Frontal cortex (tissue), 4 donors: ENCODE results near the gene CTNNBL1. TPM values are rescaled to one million over a fixed set of nuclear protein-coding genes. Genes with fewer than 3 reads are reported as not detected.

Source experiments
- DNase-seq, 2 donors: peaks; one replicate each; pipeline ENCODE4 v3.0.0; 2012; ENCODE audit warnings: low spot score in 2 of 2
- FAIRE-seq: peaks from 2 replicates; lab custom pipeline; 2012; peaks lifted over from hg19 to GRCh38; lab: Jason Lieb, UNC
- total RNA-seq: library from RNA; depleted of rRNA; stranded (reverse); fragments of >200 nt; gene quantifications from one replicate; pipeline ENCODE4 v1.2.3, GENCODE V29; 2014
- donor health status: control.
- donor health status: control.
- donor health status: control.

The CTNNBL1 gene
- total RNA-seq, 1 donor from 2014 or later: 61.1 TPM

DNA sequence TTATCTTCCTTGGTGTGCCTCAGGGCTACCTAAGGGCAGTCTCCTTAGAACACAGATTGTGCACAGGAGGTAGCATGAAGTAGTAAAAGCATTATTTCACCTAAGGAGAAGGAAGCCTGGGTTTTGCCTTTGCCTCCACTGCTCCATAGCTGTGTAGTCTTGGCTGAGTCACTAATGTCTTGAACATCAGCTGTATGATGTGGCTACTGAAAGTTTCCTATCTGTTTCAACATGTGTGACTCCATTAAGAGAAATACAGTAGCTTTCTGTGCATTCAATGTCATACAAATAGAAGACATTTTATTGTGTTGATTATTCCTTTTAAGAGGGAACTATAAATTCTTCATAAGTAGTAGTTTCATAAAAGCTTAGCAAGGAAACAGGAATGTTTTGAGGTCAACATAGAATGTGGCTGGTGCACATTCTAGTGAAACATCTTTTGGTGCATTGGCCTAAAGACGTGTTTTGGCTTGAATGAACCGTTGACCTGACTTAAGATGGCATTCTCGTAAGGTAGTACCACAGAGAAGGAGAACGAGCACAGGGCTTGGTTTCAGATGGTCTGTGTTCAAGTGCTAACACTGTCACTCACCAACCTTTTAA lies 70.6 kb downstream of the CTNNBL1 start:
- FAIRE-seq (no peak), DNase-seq (no peak)

DNA sequence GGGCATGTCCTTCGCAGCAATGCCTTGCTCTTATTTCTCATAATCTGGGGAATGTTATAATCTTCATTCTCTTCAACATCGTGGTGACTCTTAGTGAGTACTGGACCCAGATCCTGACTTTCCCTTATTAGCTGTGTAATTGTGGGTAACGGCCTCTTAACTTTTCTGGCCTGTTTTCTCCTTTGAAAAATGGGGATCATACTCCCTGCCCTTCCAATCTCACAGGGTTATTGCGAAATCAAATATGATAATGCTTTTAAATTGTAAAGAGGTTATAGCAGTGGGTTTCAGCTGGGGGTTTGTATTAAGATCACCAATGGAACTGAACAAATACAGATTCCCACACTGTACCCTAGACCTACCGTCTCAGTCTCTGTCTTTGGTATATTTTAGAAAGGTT lies 77.1 kb downstream of the CTNNBL1 start:
- FAIRE-seq (no peak), DNase-seq (no peak)

DNA sequence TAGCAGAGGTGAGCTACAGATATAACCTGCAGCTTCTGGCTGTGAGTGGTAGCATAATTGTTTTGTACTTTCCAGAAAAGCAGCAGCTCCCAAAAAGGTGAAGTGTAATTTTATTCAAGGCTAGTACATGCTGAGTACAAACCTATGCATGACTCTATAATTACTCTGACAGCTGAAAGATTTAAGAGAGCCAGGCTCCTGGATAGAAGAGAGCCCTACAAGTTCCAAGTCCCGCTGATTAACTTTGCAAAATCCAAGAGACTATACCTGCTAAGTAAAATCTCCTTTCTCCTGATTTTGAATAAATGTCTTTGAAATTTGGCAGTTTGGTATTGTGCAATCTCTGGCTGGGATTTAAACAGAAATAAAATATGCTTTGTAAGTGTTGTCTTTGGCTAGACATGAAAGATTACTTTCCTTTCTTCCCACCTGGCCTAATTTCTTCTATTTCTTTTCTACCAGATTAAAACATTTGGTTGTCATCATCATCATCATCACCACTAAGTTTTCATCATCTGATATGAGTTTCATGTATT lies 79.5 kb downstream of the CTNNBL1 start:
- DNase-seq (no peak), FAIRE-seq (no peak)

DNA sequence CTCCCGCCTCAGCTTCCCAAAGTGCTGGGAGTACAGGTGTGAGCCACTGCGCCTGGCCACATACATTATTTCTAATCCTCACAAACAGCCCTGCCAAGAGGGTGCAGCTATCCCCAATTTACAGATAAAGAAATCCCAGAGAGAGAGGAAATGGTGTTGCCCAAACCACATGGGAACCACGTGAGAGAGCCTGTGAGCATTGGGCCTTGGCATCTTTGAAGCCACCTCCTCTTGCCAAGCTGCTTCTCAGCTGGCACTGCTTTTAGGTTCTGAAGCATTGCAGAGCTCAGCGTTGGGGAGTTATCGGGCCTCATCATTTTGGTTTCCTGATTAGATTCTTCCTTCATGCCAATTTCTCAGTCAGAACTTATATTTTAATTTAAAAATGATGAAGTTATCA lies 80.3 kb downstream of the CTNNBL1 start:
- FAIRE-seq (no peak), DNase-seq (no peak)

DNA sequence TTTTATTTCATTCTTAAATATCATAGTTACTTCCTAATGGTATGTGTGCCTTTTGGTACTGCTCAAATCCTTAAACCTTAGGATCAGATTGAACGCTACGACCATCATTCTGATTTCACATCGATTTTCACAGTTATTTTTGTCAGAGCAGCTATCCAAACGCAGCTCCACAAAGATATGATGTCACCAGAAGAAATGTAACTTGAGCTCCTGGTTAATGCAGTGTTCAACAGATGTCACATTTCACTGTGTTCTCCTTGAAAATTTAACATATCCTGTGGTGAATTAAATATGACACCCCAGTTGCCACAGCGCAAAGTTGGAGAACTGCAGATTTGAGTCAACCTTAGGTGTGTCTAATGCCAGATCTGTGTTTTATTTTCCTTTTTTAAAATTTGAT lies 81.4 kb downstream of the CTNNBL1 start:
- no peak for DNase-seq
- no peak for FAIRE-seq

DNA sequence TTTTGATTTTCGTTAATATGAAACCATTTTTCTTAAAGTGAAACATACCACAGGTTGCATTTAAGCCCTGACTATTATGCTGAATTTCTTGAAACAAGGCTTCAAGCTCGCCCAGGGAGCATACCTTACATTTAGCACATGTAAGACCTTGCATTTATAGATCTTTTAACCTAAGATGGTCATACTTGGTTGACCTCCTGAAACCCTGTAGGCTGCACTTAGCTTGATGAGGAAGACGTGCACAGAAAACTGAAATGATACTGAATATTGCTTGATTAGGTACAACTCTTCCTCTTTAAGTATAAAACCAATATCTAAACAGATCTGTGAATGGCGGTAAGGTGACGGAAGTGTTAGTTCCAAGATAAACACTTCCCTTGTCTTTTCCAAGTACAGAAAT lies 82.2 kb downstream of the CTNNBL1 start:
- FAIRE-seq (no peak), DNase-seq (no peak)

DNA sequence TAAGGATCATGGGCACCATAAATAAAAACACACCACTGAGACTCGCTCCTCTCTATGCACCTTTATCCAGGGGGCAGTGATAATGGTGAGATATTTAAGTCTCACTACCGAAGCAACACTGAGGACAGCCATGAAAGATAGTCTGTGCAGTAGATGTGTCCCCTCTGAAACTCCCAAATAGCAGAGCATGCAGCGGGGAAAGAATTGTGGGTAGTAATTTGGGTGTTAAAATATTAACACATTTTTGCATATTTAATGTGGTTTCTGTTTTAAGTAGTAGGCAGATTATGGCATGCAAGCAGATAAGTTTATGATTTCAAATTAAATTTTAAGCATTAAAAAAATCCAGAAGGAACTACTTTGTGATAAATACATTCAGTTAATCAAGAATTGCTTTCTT lies 82.7 kb downstream of the CTNNBL1 start:
- FAIRE-seq (no peak), DNase-seq (no peak)

DNA sequence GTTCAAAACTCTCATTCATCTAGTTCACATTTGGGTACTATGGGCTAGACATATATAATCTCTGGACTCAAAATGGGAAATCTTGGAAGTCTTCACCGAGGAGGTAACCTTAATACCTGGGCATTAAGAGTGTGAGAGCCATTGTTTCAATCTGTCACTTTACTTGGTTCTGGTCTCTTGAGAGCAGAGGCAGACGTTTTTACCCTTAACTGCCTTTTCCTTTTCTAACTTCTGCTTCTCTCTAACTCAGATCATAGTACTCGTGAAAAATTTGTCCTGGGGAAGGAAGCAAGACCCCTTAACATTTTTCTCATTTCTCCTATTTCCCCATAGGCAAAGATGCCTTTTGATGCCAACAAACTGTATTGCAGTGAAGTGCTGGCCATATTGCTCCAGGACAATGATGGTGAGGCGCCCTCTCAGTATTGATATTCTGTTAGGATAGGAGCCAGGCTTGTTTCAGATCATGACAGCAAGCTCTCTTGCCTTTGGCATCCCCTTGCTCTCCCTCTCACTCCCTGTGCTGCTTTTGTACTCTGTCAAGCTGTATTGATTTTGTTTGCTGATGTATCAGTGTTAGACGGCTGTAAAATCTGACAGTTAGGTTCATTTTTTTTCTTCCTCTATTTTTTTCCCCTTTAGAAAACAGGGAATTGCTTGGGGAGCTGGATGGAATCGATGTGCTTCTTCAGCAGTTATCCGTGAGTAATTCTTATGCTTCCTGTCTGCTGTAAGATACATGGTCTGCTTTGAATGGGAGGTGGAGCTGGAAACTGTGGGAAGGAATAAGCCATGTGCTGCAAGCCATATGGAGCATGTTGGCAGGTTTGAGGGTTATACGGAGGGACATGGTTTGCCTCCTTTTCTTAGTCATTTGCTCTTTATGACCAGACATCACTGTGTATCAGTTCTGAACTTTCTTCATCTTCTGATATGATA lies 83.5 kb downstream of the CTNNBL1 start:
- FAIRE-seq (no peak), DNase-seq (no peak)

DNA sequence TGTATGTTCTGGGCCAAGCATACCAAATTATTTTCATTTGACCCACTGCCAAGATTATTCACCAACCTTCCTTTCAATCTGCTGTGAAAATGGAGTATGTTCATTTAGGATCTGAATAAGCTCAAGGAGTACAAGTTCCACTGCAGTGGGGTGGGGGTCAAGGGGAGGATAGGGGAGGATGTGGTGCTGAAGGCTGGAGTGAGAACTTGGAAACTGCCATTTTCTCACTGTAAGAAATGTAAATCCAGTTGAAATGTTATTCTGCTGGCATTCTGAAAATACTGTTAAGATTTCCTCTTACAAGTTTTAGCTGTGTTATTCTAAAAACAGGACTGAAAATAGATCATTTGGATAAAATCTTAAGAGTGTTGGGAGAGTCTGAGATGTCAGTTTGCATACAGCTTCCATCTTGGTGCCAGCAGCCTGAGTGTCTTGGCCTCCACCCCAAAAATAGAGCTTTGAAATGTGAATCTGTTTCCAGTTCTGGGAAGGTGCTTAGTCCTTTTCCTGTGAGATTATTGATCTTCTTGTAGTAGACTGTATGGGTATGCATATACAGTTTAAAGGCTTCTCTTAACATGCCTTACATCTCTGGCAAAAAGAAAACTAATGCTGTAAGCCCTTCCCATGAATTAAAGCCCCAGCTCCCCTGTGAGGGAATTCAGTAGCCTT lies 84.3 kb downstream of the CTNNBL1 start:
- FAIRE-seq (no peak), DNase-seq (no peak)

DNA sequence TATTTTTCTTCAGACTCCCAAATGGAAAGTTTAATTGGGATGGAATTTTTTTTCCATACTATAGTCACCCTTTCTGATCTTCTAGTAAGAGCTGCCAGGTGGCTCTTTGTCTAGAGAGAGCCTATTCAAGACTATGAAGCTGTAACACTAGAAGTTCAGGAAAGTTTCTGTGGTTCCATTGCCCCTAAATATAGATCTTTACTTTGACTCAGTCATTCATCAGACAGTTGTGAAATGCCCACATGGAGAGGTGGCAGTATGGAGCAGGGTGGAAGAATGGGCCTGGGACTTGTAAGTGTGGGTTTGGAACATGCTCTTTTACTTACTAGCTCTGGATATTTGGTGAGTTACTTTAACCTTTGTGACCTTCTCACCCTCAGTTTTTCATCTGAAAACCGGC lies 87.8 kb downstream of the CTNNBL1 start:
- no peak for DNase-seq
- no peak for FAIRE-seq

DNA sequence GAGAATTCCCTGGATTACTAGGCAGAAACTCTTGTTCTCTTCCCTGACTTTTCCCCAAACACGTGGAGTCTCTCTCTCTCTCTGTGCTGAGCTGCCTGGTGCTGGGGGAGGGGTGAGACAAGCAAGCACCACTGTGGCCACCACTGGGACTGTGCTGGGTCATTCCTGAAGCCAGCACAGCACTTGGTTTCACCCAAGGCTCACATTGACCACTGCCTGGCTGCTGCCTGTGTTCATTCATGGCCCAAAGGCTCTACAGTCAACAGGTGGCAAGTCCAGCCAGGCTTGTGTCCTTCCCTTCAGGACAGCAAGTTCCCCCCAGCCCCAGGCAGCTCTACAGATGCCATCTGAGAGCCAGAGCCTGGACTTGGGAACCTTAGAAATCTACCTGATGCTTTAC lies 92.2 kb downstream of the CTNNBL1 start:
- DNase-seq (no peak), FAIRE-seq (no peak)

DNA sequence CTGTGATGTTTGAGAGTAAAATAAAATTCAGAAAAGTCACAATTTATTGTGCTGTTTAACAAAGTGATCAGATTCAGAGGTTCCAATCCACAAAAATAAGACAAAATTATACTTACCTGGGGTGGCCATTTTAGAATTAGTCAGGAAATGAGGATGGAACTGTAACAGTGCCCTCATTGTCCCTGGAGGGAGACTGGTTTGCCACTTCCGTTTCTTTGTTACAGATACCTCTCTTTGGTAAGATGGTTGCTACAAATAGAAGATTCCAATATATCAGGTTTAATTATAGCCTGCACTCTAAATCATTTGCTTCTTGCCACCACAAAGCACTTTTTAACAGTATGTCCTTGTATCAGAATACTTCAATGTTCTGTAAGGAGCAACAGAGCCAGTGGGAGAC lies 95.6 kb downstream of the CTNNBL1 start:
- FAIRE-seq: no peak
- DNase-seq: no peak

DNA sequence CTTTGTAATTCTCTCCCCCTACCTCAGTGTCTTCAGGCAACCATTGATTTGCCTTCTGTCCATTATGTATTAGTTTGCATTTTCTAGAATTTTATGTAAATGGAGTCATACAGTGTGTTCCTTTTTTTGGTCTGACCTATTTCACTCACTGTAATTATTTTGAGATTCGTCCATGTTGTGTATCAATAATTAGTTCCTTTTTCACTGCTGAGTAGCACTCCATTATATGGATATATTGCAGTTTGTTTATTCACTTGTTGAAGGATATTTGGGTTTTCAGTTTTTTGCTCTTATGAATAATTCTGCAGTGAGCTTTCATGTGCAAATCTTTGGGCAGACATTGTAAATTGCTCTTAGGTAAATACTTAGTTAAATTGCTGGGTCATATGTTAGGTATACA lies 97.1 kb downstream of the CTNNBL1 start:
- FAIRE-seq: no peak
- no peak for DNase-seq

DNA sequence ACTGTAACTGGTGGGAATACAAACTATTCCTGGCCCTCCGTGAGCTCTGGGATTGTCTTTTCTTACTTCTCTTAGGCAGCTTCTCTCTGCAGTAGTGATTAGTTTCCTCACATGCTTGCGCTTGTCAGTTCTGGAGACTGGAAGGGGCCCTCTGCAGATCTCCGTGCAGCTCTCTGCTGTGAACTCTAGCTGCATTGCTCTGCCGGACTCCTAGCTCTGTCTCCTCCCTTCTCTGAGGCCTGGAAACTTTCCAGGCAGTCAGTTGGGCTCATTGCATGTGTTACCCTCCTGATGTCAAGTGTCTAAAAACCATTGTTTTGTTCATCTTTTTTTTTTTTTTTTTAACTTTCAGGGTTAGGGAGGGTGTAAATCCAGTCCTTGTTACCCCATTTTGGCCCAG lies 102.3 kb downstream of the CTNNBL1 start:
- no peak for DNase-seq
- FAIRE-seq: no peak

DNA sequence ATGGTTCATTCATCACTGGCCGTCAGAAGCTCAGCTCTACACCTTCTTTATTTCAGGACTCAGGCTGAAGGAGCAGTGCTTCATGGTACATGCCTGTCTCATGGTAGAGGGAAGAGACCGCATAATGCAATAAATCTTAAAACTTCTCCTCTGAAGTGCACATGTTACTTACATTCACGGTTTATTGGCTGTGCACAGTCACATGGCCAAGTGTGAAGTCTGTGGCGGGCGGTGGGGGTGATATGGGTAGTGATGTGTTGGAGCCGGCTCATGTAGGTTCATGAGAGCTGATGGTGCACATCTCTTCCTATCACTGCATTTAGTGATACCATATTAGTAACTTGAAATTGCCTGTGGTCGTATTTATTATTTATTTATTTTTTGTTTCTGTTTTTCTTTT lies 102.9 kb downstream of the CTNNBL1 start:
- no peak for FAIRE-seq

DNA sequence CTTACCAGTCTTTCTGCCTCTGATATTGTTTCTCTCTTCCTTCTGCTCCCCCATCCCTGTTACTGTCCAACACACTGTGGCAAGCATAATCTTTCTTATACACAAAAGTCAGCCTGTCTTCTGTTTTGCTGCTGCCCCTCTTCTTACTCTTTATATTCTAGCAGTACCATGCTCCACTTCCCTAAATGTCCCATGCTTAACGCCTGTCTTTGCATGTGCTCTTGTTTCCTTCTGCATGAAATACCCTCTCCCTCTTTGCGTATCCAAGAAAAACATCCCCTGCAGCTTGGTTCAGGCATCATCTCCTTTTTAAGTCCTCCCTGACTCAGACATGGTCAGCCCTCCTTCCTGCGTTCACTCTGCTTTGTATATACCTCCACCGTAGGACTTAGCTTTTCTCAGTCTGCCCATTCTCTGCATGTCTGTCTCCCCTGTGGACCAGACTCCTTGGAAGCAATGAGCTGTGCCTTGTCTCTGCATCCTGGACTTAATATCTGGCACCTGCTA lies 103.9 kb downstream of the CTNNBL1 start:
- FAIRE-seq: no peak
- DNase-seq: no peak

More for the DNA sequence above, 102.9 kb downstream of the CTNNBL1 start:
- no peak for DNase-seq

DNA sequence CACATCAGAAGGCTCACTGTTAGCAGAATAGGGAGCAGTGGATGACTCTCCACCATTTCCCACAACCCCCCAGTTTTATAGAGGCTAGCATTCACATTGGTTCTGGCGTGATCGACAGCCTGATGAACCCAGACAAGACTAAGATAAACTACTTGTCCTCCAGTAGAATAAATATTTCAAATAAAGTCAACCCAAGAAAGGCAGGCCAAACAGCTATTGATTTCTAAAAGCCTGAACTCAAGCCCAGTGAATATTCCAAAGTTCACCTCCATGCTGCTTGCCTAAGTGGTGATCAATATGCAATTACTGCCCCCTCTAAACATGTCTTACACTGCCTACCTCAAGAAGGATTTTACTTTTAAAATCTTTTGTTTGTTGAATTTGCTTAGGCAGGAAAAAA lies 104.5 kb downstream of the CTNNBL1 start:
- FAIRE-seq: no peak
- no peak for DNase-seq

DNA sequence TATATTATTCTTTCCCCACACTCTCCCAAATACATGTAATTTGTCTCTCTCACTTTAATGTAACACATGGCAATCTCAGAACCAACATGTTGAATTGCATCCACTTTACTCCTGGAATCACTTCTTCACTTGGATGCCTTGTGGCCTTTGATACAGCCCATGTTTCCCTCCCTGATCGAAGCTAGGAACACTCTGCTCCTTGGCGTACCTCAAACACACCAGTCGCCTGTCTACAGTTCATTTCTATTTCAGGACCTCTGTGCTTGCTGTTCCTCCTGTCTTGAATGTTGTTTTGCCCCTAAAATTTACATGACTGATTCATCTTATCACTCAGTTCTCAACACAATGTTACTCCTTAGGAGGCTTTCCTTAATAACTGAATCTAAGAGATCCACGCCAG lies 106.8 kb downstream of the CTNNBL1 start:
- FAIRE-seq (no peak), DNase-seq (no peak)

DNA sequence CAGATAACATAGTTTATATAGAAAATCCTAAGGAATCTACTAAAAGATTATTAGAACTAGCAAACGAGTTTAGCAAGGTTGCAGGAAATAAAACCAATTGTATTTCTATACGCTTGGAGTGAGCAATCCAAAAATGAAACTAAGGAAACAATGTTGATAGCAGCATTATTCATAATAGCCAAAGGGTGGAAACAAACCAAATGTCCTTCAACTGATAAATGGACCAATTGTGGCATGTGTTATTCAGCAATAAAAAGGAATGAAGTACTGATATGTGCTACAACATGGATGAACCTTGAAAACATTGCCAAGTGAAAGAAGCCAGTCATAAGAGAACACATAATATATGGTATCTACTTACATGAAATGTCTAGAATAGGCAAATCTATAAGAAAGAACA lies 108.1 kb downstream of the CTNNBL1 start:
- DNase-seq (no peak), FAIRE-seq (no peak)

DNA sequence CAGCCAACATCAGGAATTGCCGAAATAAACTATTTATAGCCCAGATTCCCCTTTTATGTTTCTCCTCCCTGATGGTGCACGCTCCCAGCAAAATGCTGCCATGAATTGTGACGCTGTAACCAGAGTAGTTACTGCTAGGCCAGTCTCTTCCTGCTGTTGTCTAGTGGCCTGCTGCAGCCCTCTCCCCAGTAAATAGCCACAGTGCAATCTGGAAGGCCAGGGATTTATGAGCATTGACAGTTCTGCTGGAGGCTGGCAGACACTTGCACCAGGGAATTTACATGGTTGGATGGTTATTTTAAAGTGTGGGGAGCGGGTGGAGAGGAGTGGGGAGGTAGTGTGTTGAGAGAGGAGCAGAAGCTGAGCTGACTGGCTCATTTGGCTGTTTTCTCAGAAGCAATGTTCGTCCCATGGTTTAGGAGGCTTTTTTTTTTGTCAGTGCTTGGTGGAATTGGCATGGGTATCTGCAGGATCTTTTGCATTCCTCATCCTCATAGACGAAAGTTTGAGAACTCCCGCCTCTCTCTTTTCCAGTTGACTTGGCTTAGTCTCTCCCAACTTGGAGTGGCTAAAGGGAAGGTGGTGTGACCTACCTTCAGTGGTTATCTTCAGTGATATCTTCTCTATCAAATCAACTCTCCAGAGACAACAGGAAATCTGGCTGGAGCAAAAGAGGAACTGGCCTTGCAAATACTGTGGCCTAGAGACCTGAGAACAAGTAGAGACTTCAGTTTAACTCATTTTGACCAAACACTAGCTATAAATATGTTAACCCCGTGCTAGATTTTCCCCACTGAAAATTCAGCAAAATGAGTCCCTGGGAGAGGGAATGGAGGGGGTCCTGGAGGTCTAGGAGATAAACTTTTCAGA lies 109.8 kb downstream of the CTNNBL1 start:
- no peak for DNase-seq
- no peak for FAIRE-seq
